GM12875 (cell line): Measurements from ENCODE around the gene SLC16A8.

Experiments
- H3K4me3 ChIP-seq: one replicate; pipeline ENCODE4 v1.5.1; 2011; ENCODE audit warnings: low read depth, low read length, control low read depth
- CTCF ChIP-seq: IDR thresholded peaks from 2 replicates; pipeline ENCODE4 v1.5.1; 2011; ENCODE audit warnings: low read depth, mild to moderate bottlenecking, control low read depth, inconsistent platforms, low read length, moderate library complexity, borderline replicate concordance; ENCODE audit not compliant: insufficient read depth

SLC16A8 gene

DNA sequence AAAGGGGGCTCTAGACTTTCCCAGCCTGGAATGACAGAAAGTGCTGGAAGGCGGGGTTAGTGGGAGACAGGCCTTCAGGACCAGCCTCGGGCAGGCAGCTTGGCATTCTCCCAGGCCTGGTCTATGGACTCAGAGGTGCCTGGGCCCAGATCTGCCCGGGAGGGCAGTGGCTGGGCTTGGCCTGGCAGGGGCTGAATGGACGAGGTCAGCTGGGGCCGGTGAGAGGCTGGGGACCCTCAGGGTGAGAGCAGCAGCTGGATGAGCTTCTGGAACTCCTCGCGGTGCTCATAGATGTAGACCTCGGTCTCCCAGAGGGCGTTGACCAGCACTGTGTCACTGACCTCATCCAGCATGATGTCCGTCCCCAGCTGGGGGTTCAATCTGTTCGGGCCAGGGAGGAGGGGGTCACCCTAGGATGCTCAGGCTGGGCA is 28.0 kb upstream of the SLC16A8 start:
- no peak for TF ChIP-seq CTCF
- no peak overlapping the region for H3K4me3 ChIP-seq

DNA sequence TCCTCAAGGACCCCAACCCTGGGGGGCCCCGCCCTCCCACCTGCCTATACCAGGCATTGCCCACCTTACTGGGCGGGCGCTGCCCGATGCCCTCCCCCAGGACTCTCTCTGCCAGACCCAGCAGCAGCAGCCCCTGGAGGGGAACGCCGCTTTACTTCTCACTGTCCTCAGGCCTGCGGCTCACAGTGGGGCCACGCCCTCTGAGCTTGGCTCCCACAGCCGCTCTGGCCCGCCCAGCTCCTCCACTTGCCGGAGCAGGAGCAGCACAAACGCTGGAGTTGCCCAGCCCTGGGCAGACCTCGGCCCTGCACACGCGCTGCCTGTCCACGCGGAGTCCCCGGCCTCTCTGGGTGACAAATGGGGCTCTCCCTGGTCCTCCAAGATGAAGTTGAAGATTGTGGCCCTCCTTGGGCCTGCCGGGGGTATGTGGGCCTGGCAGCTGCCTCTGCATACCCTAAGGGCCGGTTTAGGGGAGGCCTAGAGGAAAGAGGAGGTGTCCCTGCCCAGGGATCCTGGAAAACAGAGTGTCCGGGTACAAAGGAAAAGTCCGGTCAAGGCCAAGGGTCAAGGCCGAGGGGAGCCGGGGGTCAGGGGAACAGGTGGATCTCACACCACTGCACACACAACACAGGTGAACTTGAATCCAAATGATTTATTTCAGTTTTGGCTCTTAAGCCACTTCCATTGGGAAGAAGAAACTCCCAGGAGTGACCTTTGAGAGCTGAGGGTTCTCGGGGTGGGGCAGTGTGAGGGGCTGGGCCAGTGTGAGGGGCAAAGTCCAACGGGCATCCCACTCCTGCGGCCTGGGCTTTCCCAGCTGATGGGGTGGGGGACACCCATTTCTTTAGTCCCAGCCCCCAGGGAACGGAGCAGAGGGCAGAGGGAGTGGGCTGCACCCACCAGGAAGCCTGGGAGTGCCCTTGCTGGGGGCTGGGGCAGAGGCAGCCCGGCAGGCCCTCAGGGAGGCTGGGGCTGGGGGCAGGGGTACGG is 27.2 kb upstream of the SLC16A8 start:
- no peak overlapping the region for H3K4me3 ChIP-seq
- TF ChIP-seq CTCF, result no peak

DNA sequence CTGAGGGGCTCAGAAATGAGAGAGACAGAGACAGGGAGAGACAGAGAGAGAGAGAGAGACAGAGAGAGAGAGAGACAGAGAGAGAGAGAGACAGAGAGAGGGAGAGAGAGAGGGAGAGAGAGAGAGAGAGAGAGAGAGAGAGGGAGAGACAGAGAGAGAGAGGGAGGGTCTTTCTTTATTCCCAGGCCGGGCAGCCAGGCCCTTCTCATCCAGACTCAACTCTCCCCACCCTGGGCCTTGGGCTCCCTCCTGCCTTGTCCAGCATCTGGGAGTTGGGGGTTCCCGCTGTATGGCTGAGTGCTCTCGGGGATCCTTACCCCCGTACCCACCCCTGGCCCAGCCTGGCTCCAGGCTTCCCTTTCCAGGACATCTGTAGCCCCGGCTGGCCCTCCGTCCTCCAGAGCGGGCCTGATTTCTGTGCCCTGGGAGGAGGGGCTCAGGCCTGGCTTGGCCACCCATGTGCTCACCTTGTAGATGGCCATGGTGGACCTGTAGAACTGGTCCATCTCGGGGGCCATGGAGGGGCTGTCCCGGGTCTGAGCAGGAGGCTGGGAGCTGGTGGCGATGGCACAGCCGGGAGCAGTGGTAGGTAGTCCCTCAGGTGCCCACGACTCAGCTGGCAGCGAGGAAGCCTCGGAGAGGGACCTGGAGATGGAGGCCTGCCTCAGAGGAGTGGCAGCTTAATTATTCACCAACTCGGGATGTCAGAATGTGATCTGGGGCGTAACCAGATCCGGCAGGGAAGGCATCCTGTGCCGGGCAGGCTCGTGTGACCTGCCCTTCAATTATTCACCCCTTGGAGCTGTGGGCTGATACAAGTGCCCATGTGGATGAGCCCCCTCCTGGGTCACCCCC is 26.3 kb upstream of the SLC16A8 start, which contains the start of gene BAIAP2L2:
TSS of gene BAIAP2L2 (minus strand) at position 677 of the 855 bp plus-strand sequence. CDS start at position 518, 159 bp downstream.
- H3K4me3 ChIP-seq, result no peak within 1 kb of the TSS
- no peak for TF ChIP-seq CTCF

DNA sequence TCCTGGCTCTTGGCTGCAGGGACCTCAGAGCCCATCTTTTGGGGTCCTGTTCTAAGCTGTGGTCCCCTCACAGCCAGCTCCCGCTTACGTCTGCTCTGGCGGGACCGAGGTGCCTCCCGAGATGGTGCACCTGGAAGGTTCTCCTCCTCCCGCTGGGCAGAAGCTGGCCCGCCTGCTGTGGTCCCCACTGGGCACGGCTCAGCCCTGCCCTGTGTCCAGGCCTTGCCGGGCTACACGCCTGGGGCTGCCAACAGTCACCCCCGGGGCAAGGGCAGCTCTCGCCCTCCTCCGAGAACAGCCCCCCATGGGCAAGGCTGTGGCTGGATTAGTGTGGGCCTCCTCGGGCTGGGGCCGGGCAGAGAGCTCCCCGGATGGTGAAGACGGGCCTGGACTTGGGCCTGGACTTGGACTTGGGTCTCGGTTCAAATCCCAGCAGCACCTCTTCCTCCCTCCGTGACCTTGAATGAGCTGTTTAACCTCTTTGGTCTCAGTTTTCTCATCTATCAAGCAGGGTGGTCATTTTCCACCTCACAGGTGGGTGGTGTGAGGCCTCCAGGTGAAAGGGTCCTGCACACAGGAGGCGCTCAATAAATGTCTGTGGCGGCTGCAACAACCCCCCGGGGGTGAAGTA is 25.5 kb upstream of the SLC16A8 start:
- no peak overlapping the region for H3K4me3 ChIP-seq
- no peak for TF ChIP-seq CTCF

- no peak for TF ChIP-seq CTCF
Measured at GRCh38 chr22:38108561-38109319, 24.8 kb upstream of the SLC16A8 start.

DNA sequence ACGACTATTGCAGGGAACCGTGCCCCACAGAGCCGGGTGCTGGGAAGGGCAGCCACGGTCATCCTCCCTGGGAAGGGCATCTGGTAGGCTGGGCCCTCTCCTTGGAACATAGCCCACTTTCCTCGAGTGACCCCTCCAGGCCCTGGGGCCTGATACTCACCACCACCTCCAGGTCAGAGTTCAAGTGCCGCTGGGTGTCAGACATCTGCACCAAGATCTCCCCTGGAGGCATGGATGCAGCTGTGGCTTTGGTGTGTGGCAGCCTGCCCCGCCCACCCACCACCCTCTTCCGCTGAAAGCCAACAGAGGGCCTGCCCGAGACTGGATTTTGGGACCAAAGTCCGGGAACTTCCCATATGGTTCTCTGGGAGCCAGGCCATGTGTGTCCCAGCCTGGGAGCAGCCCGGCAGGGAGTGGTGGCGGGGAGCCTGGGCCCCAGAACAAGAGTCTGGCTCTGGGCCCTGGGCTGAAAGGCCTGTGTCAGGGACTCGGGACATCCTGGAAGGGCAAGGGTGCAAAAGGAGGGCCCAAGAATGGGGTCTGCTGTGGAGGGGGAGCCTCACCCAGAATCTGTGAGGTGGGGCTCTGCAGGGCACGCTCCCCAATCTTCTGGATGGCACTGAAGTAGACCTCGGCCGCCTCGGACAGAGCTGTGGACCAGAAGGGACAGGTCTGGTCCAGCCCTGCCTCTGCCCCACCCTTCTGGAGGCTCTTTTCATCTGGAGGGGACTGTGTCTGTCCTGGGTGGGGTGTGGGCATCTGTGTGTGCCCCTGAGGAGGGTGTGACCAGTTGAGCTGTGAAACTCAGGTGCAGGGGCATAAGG is 23.9 kb upstream of the SLC16A8 start:
- TF ChIP-seq CTCF, result no peak
- H3K4me3 ChIP-seq, result no peak overlapping the region

More at GRCh38 chr22:38108561-38109319, 24.8 kb upstream of the SLC16A8 start:
- H3K4me3 ChIP-seq, result no peak overlapping the region
